K562 (cell line): Measurements from ENCODE around the gene TCIRG1. TPM values are rescaled to one million over a fixed set of nuclear protein-coding genes. Genes with fewer than 3 reads are reported as not detected.

Source experiments
- BDP1 ChIP-seq: IDR thresholded peaks from 3 replicates; pipeline ENCODE4 v1.6.1; 2011; ENCODE audit not compliant: insufficient read length, insufficient read depth
- CBX5 ChIP-seq: IDR thresholded peaks from 2 replicates; pipeline ENCODE4 v1.6.1; 2014; ENCODE audit warnings: low read depth, borderline replicate concordance
- DDX20 ChIP-seq: fragments of 450-650 bp; IDR thresholded peaks from 2 replicates; pipeline ENCODE4 v1.6.1; 2016; ENCODE audit warnings: missing genetic modification characterization, low read depth, mild to moderate bottlenecking, missing compliant biosample characterization, moderate library complexity
- GATAD2A ChIP-seq: fragments of 450-650 bp; IDR thresholded peaks from 2 replicates; pipeline ENCODE4 v1.6.1; 2017
- NCOA4 ChIP-seq: fragments of 450-650 bp; IDR thresholded peaks from 2 replicates; pipeline ENCODE4 v1.6.1; 2018; ENCODE audit warnings: mild to moderate bottlenecking; ENCODE audit not compliant: partially characterized antibody
- NCOA6 ChIP-seq: fragments of 450-650 bp; IDR thresholded peaks from 2 replicates; pipeline ENCODE4 v1.6.1; 2017; ENCODE audit warnings: mild to moderate bottlenecking
- UBTF ChIP-seq, 2 experiments: IDR thresholded peaks; 2 replicates each; pipeline ENCODE4 v1.6.1; 2012; ENCODE audit warnings: improper control_type of control experiment in 2 of 2, low read depth in 2 of 2, low read length in 2 of 2, borderline replicate concordance in 1 of 2
- ZBTB8A ChIP-seq: fragments of 450-650 bp; IDR thresholded peaks from 2 replicates; pipeline ENCODE4 v1.6.1; 2018; ENCODE audit warnings: mild to moderate bottlenecking, moderate library complexity; ENCODE audit not compliant: partially characterized antibody
- ZNF589 ChIP-seq: fragments of 200-800 bp; sonication (Bioruptor generic); IDR thresholded peaks from 2 replicates; pipeline ENCODE4 v1.6.1; 2016; ENCODE audit warnings: low read depth, missing genetic modification characterization, missing compliant biosample characterization
- polyA plus RNA-seq, 8 experiments: library from polyadenylated mRNA; depleted of rRNA in 4 of 8; stranded (reverse) in 5 of 8; unstranded in 3 of 8; fragments of >200 nt; fragmentation: Nextera tagmentation in 2 of 8; fragmentation: Illumina TruSeq in 1 of 8; extraction: Ambion mirVana in 2 of 8; extraction: Trizol in 1 of 8; gene quantifications; 2 replicates each; pipeline versions ENCODE4 v1.2.1 to v1.2.3, GENCODE V29; 2011 to 2014; ENCODE audit warnings: inconsistent platforms in 1 of 8, missing spikeins in 1 of 8
- total RNA-seq, 7 experiments: library from RNA; depleted of rRNA in 6 of 7; stranded (reverse); fragments of >200 nt in 6 of 7; fragmentation: Illumina TruSeq in 2 of 7; extraction: Trizol in 2 of 7; gene quantifications; 2 replicates each; pipeline versions ENCODE4 v1.2.1 to v1.2.3, GENCODE V29; 2011 to 2021; ENCODE audit warnings: low replicate concordance in 1 of 7
- TF ChIP-seq, protein P1 (sequence below): fragments of 450-650 bp; IDR thresholded peaks from 2 replicates; pipeline ENCODE4 v1.6.1; 2016; ENCODE audit warnings: low read depth

TCIRG1 gene
- total and polyA plus RNA-seq, 9 of the 15 experiments (the other 6 are each of a cell fraction or from before 2014, with no cell fraction given) = 0.49 to 143 (median 24.4) TPM

DNA sequence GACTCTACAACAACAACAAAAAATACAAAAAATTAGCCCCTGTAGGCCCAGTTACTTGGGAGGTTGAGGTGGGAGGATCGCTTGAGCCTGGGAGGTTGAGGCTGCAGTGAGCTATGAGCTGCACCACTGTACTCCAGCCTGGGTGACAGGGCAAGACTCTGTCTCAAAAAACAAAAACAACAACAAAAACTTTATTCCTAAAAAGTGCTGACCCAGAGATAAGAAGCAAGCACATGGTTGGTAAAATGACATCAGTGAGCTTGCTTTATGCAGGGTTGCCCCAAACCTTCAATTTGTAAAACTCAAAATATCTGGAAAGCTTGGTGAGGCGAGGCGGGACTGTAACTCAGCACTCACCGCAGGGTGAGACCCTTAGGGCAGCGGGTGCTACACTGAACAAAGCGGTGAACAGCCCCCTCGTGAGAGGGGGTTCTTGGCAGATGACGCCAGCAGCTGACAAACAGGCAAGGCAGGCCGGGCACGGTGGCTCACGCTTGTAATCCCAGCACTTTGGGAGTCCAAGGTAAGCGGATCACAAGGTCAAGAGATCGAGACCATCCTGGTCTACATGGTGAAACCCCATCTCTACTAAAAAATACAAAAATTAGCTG lies 3.5 kb upstream of the TCIRG1 start (continued):
- TF ChIP-seq, protein P1, sequence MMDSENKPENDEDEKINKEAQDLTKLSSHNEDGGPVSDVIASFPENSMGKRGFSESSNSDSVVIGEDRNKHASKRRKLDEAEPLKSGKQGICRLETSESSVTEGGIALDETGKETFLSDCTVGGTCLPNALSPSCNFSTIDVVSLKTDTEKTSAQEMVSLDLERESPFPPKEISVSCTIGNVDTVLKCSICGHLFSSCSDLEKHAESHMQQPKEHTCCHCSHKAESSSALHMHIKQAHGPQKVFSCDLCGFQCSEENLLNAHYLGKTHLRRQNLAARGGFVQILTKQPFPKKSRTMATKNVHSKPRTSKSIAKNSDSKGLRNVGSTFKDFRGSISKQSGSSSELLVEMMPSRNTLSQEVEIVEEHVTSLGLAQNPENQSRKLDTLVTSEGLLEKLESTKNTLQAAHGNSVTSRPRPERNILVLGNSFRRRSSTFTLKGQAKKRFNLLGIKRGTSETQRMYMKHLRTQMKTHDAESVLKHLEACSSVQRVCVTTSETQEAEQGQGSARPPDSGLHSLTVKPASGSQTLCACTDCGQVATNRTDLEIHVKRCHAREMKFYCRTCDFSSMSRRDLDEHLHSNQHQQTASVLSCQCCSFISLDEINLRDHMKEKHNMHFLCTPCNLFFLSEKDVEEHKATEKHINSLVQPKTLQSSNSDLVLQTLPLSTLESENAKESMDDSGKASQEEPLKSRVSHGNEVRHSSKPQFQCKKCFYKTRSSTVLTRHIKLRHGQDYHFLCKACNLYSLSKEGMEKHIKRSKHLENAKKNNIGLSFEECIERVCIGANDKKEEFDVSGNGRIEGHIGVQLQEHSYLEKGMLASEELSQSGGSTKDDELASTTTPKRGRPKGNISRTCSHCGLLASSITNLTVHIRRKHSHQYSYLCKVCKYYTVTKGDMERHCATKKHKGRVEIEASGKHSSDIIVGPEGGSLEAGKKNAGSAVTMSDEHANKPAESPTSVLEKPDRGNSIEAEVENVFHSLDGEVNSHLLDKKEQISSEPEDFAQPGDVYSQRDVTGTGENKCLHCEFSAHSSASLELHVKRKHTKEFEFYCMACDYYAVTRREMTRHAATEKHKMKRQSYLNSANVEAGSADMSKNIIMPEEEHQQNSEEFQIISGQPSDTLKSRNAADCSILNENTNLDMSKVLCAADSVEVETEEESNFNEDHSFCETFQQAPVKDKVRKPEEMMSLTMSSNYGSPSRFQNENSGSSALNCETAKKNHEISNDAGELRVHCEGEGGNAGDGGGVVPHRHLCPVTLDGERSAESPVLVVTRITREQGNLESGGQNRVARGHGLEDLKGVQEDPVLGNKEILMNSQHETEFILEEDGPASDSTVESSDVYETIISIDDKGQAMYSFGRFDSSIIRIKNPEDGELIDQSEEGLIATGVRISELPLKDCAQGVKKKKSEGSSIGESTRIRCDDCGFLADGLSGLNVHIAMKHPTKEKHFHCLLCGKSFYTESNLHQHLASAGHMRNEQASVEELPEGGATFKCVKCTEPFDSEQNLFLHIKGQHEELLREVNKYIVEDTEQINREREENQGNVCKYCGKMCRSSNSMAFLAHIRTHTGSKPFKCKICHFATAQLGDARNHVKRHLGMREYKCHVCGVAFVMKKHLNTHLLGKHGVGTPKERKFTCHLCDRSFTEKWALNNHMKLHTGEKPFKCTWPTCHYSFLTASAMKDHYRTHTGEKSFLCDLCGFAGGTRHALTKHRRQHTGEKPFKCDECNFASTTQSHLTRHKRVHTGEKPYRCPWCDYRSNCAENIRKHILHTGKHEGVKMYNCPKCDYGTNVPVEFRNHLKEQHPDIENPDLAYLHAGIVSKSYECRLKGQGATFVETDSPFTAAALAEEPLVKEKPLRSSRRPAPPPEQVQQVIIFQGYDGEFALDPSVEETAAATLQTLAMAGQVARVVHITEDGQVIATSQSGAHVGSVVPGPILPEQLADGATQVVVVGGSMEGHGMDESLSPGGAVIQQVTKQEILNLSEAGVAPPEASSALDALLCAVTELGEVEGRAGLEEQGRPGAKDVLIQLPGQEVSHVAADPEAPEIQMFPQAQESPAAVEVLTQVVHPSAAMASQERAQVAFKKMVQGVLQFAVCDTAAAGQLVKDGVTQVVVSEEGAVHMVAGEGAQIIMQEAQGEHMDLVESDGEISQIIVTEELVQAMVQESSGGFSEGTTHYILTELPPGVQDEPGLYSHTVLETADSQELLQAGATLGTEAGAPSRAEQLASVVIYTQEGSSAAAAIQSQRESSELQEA = no peak
- TF ChIP-seq GATAD2A = no peak
- no peak for TF ChIP-seq BDP1
- TF ChIP-seq ZNF589 (CRISPR knock-in tag) = no peak
- TF ChIP-seq ZBTB8A = no peak
- no peak for TF ChIP-seq NCOA4
- no peak for TF ChIP-seq CBX5
- no peak for TF ChIP-seq DDX20 (tag)
- TF ChIP-seq UBTF (IDR thresholded peaks at IDR 0.05; ENCODE audit: borderline replicate concordance in 1 of 2, low read depth in 2 of 2, low read length in 2 of 2) = no peak
- TF ChIP-seq NCOA6 = no peak
